Activated CD4-positive, alpha-beta T cell treated with anti-CD3 and anti-CD28 coated beads, Interleukin-2, amount 50 U/mL, for 48 hours (primary cell): ENCODE results near the gene KCNQ2.
A peak's percentile ranks its signal among the peaks of the same experiment; 100 is the strongest.

Experiments used
- DNase-seq, 2 experiments: peaks; one replicate each; pipeline ENCODE4 v3.0.0-alpha.2; 2020

KCNQ2 gene

GRCh38 chr20:63469019-63469712, 3.3 kb downstream of the KCNQ2 start:
- DNase-seq = no peak

DNA sequence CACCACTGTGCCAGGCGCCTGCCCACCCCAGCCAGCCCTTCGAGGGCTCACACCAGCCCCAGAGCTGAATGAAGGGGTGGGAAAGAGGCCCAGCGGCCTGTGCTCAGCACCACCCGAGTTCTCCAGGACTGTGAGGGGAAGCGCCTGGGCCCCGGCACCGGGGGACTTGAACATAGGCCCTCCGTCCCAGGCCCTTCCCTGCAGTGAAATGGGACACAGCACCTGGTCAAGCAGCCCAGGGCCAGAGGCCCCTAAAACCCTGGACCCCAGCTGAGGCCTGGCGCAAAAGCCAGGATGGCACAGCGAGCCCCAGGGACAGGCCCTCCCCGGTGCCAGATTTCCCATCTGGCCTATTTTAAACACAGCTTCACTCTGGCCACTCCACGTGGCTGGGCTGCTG, 4.0 kb downstream of the KCNQ2 start:
- no peak for DNase-seq

DNA sequence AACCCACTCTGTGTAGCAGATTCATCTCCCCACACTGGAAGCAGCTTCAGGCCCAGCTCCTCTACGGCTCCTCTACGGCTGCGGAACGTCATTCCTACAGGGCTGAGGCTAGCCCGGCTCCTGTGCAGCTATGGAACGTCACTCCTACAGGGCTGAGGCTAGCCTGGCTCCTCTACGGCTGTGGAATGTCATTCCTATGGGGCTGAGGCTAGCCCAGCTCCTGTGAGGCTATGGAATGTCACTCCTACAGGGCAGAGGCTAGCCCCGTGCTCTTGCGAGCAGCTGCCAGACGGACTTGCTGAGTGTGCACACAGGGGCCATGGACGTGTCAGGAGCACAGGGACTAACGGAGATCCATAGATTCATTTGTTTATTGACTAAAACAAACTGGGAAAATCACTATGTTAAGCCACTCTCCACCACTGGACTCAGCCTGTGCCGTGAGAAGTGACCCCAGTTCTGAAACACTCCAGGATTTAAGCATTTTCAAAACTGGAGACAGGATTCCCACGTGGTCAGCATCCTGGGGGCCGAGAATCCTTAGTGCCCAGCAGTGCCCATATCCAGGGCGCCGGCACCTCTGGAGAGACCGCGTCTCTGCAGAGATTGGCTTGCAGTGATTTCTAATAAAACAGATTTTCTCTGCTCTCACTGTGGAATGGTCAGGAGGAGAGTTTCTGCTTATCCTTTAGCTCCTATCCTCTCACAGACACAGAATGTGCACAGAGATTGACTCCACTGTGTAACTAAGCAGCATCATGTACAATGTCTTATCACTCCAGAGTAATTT, 5.0 kb downstream of the KCNQ2 start:
- no peak for DNase-seq

GRCh38 chr20:63466861-63467260, 5.6 kb downstream of the KCNQ2 start:
- no peak for DNase-seq

- no peak for DNase-seq
These were observed 6.1 kb downstream of the KCNQ2 start for GRCh38 chr20:63466250-63466825.

- no peak for DNase-seq
These were observed 6.8 kb downstream of the KCNQ2 start for GRCh38 chr20:63465380-63466249.

GRCh38 chr20:63464289-63464635, 8.2 kb downstream of the KCNQ2 start:
- no peak for DNase-seq

- no peak for DNase-seq
These were observed 8.8 kb downstream of the KCNQ2 start for GRCh38 chr20:63463400-63464288.

DNA sequence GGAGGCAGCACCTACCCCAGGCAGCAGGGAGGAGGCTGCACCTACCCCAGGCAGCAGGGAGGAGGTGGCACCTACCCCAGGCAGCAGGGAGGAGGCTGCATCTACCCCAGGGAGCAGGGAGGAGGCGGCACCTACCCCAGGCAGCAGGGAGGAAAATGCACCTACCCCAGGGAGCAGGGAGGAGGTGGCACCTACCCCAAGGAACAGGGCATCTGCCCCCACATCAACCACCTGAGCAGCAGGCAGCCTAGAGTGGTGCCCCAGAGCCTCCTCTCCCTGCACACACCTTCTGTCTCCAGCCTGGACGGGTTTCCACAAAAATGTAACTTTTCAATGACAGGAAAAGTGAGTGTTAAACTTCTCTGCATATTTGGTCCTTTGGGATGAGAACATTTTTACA, 10.2 kb downstream of the KCNQ2 start:
- DNase-seq = no peak

GRCh38 chr20:63461104-63461763, 11.2 kb downstream of the KCNQ2 start:
- no peak for DNase-seq

DNA sequence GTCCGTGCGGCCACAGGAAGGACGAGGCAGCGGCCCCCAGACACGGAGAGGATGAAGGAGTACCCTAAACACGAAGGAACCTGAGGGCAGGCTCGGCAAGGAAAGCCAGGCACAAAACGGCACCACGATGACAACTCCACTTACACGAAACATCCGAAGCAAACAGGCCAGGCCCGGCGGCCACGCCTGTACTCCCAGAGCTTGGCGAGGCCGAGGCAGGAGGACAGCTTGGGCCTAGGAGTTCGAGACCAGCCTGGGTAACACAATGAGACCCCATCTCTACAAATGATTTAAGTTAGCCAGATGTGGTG, 13.4 kb downstream of the KCNQ2 start:
- no peak for DNase-seq

DNA sequence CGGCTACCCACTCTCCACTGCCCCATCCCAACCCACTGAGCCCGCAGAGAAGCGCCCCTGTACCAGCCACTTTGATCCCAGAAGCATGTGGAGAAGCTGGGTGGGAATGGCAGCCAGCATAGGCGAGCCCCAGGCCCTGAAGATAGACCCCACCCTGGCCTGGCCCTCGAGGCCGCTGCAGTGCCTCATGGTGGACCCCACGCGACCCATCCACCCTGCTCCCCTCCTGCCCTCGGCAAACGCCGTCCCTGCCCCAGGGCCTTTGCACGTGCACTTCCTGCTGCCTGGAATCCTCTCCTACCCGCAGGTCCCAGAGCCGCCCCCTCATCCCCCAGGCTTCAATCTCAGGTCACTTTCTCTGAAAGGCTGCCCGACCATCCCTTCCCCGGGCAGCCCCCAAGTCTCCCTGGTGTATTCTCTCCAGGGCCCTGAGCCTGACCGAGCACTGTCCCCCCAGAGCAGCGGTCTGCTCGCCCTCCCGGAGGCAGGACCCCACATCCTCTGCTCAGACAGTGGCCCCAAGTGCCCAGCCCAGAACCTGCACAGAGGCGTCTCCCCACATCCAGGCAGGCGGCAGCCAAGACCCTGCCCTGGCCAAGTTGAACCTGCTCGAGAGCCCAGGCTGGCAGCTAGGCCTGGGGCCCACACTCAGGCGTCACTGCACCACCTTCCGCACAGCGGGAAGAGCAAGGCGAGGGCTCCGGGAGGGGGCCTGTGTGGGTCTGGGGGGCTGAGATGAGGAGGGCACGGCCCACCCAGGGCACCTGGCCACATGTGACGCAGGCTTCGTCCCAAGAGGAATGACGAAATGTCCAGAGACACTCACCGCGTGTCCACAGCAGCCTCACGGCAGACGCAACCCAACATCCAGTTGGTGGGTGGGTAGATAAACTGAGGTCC, 14.0 kb downstream of the KCNQ2 start:
- DNase-seq = no peak

DNA sequence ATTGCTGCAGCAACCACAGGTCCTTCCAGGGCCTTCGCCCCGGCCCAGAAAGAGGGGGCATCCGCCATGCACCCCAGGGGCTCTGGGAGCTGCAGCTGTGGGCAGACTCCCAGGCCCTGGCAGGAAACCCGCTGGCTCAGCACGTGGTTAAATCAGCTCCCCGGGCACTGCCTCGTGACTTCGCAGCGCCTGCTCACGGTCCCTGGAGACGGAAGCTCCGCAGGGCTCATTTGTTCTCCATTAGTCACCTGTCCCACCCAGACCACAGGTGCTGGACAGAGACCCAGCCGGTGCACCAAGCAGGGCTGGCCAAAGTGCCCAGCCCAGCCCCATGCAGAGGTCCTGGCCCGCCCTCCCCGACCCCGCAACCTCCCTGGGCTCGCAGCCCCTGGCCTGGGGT, 14.7 kb downstream of the KCNQ2 start:
- DNase-seq = no peak

DNA sequence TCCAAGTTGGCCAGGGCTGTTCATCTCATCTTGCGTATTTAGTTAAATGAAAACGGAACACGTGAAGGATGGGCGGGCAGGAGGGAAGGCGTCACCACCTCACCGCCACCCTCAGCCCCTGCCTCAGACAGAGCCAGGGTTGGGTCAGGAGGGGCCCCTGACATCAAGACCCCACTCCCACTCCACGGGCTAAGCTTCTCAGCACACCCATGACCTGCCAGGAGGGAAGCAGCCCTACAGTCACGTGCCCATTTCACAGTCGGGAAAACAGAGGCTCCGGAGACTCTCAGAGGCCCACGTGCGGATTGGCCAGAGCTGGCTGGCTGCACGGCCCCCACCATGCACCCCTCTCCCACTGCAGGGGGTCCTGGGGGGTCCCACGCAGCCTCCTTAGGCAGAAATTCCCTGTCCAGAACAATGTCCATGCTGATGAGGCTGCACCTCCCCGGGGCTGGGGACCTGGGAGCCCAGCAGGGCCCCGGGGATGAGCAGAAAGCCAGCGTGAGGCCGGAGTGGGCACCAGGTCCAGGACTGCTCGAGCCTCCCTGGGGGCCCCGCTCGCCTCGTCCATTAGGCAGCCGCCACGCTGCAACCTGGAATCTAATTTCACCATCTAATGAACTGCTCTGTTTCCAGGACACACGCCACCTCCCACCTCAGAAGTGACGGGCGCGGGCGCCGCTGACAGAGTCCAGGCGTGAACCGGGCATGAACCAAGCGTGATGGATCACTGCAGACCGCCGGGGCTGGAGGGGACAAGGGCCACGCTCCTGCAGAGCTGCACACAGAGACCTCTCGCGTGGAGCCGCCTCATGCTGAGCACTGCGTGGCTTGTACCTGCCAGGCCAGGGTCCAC, 15.8 kb downstream of the KCNQ2 start:
- DNase-seq = no peak

- no peak for DNase-seq
These were observed 16.9 kb downstream of the KCNQ2 start for GRCh38 chr20:63455568-63455859.

- no peak for DNase-seq
These were observed 17.5 kb downstream of the KCNQ2 start for GRCh38 chr20:63454731-63455567.

DNA sequence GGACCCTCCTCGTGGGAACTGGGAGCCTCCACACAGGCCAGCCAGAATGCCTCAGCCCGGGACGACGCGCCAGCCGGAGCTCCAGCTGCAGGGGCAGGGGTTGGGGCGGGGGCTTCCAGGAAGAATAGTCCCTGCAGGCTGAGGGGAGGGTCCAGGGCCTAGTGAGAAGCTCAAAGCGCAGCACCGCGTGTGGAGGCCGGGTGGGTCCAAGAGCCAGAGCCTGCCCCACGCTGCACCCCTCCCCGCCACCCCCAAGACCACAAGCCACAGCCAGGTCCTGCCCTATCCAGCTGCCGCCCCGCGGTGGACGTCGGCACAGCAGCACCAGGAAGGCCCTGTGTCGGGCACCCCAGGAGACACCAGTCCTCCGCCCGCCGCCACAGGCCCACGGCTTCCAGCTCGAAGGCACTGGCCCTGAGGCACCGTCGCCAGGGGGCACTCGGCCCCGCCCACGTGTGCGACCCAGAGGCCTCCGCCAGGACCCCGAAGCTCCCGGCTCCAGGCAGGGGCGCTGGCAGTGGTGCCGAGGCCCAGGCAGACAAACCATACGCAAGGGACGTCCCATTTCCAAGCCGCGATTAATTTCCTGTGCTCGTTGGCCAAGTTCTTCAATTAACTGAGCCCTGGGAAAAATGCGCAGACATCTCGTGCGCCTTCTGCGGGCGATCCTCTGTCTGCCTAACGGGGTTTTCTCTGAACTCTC, 19.5 kb downstream of the KCNQ2 start:
- DNase-seq = peak; percentile 24 to 41

DNA sequence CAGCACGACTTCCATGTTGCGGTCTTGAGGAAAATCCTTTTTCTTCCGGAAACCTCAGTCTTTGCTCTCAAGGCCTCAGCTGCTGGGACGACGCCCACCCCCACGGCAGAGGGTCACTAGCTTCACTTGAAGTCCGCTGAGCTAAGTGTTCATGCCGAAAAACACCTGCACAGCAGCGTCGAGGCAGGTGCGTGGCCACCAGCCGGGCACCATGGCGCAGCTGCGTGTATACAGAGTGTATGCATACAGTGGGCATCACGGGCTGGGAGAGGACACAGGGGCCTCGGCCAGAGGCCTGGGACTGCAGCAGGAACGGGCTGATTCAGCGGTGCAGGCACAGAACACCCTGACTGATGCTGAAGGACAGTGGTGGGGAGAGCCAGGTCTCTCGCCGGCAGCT, 20.1 kb downstream of the KCNQ2 start:
- no peak for DNase-seq
